M059J (cell line): ENCODE data around the gene PKIB. TPM values are rescaled to one million over a fixed set of nuclear protein-coding genes. Genes with fewer than 3 reads are reported as not detected.

Experiments
- DNase-seq: peaks from one replicate; pipeline ENCODE4 v3.0.0-alpha.2; 2012; ENCODE audit warnings: low read depth
- total RNA-seq: library from RNA; depleted of rRNA; stranded (reverse); fragments of >200 nt; shearing (Covaris generic); gene quantifications from 2 replicates; pipeline ENCODE4 v1.2.3, GENCODE V29; 2014

PKIB gene
- total RNA-seq, 1 experiment from 2014 or later: 4.2 TPM

- DNase-seq: no peak
Observed at GRCh38 chr6:122709922-122710512, 99.8 kb downstream of the PKIB start.

- DNase-seq: no peak
Observed at GRCh38 chr6:122710908-122711635, 100.9 kb downstream of the PKIB start.

- DNase-seq: no peak
Observed at GRCh38 chr6:122712093-122712447, 101.9 kb downstream of the PKIB start.

GRCh38 chr6:122712448-122713137, 102.4 kb downstream of the PKIB start:
- DNase-seq: peak; percentile 39

- DNase-seq: no peak
Observed at GRCh38 chr6:122713138-122713537, 102.9 kb downstream of the PKIB start.

GRCh38 chr6:122714059-122714458, 103.9 kb downstream of the PKIB start:
- no peak for DNase-seq

GRCh38 chr6:122715725-122716124, 105.5 kb downstream of the PKIB start:
- DNase-seq: no peak

- DNase-seq: peak; percentile 14
Observed at GRCh38 chr6:122717350-122717749, 107.1 kb downstream of the PKIB start.

- DNase-seq: no peak
Observed at GRCh38 chr6:122718616-122719015, 108.4 kb downstream of the PKIB start.

- no peak for DNase-seq
Observed at GRCh38 chr6:122719176-122719575, 109.0 kb downstream of the PKIB start.

- peak; percentile 36 for DNase-seq
Observed at GRCh38 chr6:122722746-122723145, 112.5 kb downstream of the PKIB start.

GRCh38 chr6:122726649-122727048, 116.4 kb downstream of the PKIB start:
- peak; percentile 34 for DNase-seq

- no peak for DNase-seq
Observed at GRCh38 chr6:122727244-122727643, 117.0 kb downstream of the PKIB start.

GRCh38 chr6:122730334-122730733, 120.1 kb downstream of the PKIB start:
- DNase-seq: no peak

- peak; percentile 46 for DNase-seq
Observed at GRCh38 chr6:122730775-122731386, 120.7 kb downstream of the PKIB start.

GRCh38 chr6:122733259-122733658, 123.1 kb downstream of the PKIB start:
- no peak for DNase-seq

GRCh38 chr6:122734529-122735395, 124.6 kb downstream of the PKIB start:
- no peak for DNase-seq

- DNase-seq: no peak
Observed at GRCh38 chr6:122735582-122735981, 125.4 kb downstream of the PKIB start.

- no peak for DNase-seq
Observed at GRCh38 chr6:122736163-122736562, 126.0 kb downstream of the PKIB start.

- no peak for DNase-seq
Observed at GRCh38 chr6:122736616-122737015, 126.4 kb downstream of the PKIB start.

GRCh38 chr6:122740091-122740490, 129.9 kb downstream of the PKIB start:
- DNase-seq: no peak

- no peak for DNase-seq
Observed at GRCh38 chr6:122740936-122741335, 130.7 kb downstream of the PKIB start.
